Femur (tissue), 1 donor: Measurements from ENCODE around the gene SYCE1.
"Not testable (repeated sequence)": the region's sequence is repeated elsewhere in the genome, so short reads cannot be mapped to it uniquely, and the experiment has no call there.

Source experiments
- DNase-seq: peaks from one replicate; pipeline ENCODE4 v3.0.0-alpha.2; 2017

The SYCE1 gene

DNA sequence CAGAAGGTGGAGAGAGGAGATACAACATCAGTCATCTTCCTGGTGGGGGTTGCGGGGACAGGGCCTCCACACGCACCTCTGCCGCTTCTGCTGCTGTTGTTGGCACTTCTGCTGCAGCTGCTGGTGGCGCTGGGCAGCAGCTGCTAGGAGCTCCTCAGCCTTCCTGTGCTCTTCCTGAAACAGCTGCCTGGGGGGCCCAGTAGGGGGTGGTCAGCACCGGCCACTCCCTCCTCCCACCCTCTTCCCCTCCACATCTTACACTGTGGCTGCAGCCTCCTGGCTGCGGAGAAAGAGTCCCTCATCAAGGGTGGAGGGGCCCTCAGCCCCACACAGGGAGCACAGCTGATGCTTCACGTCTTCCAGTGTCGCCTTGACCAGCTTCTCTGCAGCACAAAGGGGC, 9.9 kb downstream of the SYCE1 start:
- no peak for DNase-seq

DNA sequence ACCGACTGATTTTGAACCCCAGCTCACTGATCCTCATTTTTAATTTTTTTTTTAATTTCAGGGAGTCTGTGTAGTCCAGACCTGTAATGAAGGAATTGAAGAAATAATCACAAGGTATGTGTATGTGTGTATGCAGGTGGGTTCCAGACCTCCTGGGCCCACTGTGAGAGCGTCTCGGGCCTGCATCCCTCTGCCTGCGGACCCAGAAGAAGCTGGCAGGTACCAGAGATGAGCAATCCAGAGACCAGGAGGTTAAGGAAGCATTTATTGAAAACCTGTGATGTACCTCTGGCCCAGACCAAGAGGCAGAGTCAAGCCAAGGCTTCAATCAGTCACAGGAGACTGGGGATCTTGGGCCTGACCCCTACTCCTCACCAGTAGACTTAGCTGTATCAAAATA, 10.8 kb downstream of the SYCE1 start:
- no peak for DNase-seq

GRCh38 chr10:133544506-133544905, 20.9 kb downstream of the SYCE1 start:
- DNase-seq: no peak

DNA sequence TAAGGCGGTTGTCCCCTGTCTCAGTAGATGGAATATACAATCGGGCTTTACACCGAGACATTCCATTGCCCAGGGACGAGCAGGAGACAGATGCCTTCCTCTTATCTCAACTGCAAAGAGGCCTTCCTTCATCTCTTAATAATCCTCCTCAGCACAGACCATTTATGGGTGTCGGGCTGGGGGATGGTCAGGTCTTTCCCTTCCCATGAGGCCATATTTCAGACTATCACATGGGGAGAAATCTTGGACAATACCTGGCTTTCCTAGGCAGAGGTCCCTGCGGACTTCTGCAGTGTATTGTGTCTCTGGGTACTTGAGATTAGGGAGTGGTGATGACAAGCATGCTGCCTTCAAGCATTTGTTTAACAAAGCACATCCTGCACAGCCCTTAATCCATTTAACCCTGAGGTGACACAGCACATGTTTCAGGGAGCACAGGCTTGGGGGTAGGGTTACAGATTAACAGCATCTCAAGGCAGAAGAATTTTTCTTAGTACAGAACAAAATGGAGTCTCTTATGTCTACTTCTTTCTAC, 23.9 kb downstream of the SYCE1 start:
- DNase-seq: not testable (repeated sequence)

GRCh38 chr10:133537546-133538545, 27.5 kb downstream of the SYCE1 start:
- DNase-seq: no peak

GRCh38 chr10:133536198-133536597, 29.2 kb downstream of the SYCE1 start:
- DNase-seq: no peak

- DNase-seq: no peak
These were observed 31.0 kb downstream of the SYCE1 start for GRCh38 chr10:133534417-133534816.

DNA sequence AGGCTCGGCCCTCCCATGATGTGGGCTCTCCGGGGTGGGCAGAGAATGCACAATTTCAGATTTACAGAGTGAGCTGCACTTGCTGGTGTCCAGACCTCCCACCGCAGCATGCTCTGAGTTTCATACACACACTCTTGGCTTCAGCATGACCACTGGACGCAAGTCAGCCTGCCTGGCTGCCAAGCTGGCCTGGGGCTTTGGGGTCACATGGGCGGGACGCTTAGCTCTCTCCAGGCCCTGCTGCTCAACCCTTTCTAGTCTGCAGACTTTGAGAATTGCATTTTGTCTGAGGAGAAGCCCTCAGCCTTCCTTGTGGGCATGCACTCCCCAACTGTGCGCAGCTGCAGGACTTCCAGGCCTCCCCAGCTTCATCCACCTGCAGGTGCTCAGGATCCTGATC, 32.5 kb downstream of the SYCE1 start:
- DNase-seq: no peak

GRCh38 chr10:133530506-133530905, 34.9 kb downstream of the SYCE1 start:
- DNase-seq: no peak

- DNase-seq: no peak
These were observed 35.8 kb downstream of the SYCE1 start for GRCh38 chr10:133529576-133529946.

DNA sequence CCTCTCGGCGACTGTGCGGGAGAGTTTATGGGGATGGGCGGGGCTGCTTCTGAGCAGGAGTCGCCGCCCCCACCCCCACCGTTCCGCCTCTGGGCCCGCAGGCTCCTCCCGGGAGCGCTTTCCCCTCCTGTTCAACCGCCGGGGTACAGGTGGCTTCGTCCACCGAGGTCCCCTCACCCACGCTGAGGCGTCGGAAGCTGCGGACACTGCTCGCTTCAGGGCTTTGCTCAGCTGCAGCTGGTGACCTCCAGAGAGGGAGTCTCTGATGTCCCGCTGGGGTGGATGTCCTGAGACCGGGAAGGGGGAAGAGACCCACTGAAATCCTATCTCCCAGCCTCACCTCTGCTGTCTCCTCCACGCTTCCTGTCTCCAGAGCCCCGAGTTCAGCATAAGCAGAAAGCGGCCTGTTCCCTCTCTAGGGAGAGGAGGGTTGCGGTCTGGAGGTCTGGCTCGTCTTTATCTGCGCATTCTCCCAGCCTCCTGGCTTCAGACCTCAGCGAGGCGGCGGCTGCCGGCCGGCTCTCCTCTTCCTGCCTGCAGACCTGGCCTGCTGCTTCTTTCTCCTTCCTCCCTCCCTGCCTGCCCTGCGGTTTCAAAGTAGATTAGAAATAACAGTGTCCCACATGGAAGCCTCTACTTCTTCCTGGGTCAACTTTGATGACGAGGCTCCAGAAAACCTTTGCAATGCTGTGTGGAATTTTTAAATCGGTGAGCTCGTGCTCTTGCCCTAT, 36.4 kb downstream of the SYCE1 start:
- no peak for DNase-seq

DNA sequence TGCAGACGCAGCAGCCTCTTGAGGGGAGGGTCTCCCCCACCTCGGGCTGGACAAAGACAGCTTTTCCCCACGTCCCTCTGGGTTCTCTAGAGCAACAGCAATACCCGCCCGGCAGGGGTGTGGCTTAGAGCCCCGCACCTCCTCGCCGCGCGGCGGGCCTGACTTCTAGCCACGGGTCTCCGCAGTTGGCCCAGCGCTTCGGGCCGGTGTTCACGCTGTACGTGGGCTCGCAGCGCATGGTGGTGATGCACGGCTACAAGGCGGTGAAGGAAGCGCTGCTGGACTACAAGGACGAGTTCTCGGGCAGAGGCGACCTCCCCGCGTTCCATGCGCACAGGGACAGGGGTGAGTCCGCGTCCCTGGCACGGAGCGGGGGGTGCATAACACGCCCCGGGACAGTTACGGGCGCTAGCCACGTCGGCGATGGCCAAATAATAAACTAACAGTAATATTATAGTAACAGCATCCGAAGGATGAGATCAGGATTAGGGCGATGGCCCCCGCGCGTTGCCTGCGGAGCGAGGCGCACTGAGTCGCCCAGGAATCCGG, 37.0 kb downstream of the SYCE1 start:
- no peak for DNase-seq

GRCh38 chr10:133527771-133528271, 37.6 kb downstream of the SYCE1 start:
- DNase-seq: no peak

DNA sequence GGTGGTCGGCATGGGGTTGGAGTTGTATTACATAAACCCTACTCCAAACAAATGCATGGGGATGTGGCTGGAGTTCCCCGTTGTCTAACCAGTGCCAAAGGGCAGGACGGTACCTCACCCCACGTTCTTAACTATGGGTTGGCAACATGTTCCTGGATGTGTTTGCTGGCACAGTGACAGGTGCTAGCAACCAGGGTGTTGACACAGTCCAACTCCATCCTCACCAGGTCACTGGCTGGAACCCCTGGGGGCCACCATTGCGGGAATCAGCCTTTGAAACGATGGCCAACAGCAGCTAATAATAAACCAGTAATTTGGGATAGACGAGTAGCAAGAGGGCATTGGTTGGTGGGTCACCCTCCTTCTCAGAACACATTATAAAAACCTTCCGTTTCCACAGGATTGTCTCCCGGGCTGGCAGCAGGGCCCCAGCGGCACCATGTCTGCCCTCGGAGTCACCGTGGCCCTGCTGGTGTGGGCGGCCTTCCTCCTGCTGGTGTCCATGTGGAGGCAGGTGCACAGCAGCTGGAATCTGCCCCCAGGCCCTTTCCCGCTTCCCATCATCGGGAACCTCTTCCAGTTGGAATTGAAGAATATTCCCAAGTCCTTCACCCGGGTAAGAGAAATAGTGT, 38.3 kb downstream of the SYCE1 start, which contains the start of gene CYP2E1:
Gene CYP2E1 (plus strand): TSS at position 407 of the 632 bp plus-strand sequence. CDS start 33 bp downstream, at position 440.
- DNase-seq: no peak

GRCh38 chr10:133525444-133525843, 39.9 kb downstream of the SYCE1 start:
- DNase-seq: no peak

- no peak for DNase-seq
These were observed 41.7 kb downstream of the SYCE1 start for GRCh38 chr10:133523631-133524203.

GRCh38 chr10:133520193-133520738, 45.1 kb downstream of the SYCE1 start:
- peak; percentile 47 for DNase-seq

DNA sequence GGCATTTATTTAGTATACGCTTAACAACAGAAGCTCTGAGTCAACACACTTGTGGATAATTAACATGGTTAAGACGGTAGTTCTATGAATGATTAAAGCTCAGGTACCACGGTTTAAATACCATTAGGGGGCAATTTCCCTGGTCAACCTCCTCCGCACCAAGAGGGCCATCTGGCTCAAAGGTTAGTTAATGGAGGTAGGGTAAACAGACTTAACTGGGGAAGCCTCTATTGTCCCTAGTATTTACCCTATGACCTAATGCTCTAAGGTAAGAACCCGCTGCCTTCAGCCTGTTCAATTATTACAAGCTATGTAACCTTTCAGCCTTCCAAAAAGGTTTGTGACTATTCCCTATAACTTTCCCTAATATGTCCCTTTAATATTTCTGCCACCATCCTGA, 46.9 kb downstream of the SYCE1 start:
- not testable (repeated sequence) for DNase-seq

GRCh38 chr10:133516057-133516456, 49.3 kb downstream of the SYCE1 start:
- DNase-seq: no peak

DNA sequence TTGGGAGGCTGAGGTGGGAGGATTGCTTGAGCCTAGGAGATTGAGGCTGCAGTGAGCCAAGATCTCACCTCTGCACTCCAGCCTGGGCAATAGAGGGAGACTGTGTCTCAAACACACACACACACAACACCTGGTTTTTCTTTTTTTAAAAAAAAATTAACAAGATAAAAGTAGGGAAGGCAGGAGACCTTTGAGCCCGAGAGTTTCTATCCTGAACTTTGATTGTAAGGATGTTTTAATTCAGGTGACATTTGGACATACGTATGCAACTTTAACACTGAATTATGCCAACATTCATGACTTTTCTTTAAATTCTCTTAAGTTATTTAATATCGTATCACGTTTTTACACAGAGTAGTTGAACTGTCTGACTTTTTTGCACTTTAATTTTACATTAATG, 49.9 kb downstream of the SYCE1 start:
- DNase-seq: no peak

GRCh38 chr10:133511907-133512528, 53.4 kb downstream of the SYCE1 start:
- DNase-seq: no peak
